Testis (tissue), 2 donors: ENCODE measurements around the gene AAMDC.

Experiments
- CTCF ChIP-seq, 3 experiments: fragments of 450-650 bp in 2 of 3; fragments of 200-600 bp in 1 of 3; sonication (generic) in 1 of 3; IDR thresholded peaks; one replicate each; pipeline ENCODE4 v1.5.1; 2016 to 2019; ENCODE audit warnings: antibody characterized with exemption in 3 of 3, mild to moderate bottlenecking in 2 of 3, moderate library complexity in 1 of 3
- POLR2A ChIP-seq: fragments of 450-650 bp; IDR thresholded peaks from one replicate; pipeline ENCODE4 v1.6.1; 2017; ENCODE audit warnings: antibody characterized with exemption, mild to moderate bottlenecking, moderate library complexity

GRCh38 chr11:77865805-77866204, 44.9 kb downstream of the AAMDC start:
- TF ChIP-seq CTCF (IDR thresholded peaks at IDR 0.05): no peak
- TF ChIP-seq POLR2A: no peak
